ENCODE measurements around the gene MRPS22. TPM values are rescaled to one million over a fixed set of nuclear protein-coding genes. Genes with fewer than 3 reads are reported as not detected.

Gene MRPS22
- total and polyA plus RNA-seq, 4 donors: 33.3 to 54.9 (median 44.6) TPM

DNA sequence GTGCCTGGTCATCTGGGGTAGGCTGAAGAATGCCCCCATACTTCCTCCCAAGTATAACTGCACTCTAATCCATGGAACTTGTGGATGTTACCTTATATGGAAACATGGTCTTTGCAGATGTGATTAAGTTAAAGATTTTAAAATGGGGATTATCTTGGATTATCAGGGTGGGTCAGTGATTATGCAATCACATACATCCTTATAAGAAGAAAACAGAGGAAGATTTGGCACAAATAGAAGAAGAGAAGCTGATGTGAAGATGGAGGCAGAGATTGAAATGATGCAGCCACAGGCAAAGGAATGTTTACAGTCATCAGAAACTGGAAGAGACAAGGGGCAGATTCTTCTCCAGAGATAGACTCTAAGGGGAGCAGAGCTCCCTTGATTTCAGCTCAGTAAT lies 1.8 kb upstream of the MRPS22 start:
- Histone ChIP-seq H3K9ac (ENCODE audit: low read depth in 1 of 2, low read length in 2 of 2) (no peak overlapping the region), H3K27me3 (ENCODE audit: control insufficient read depth in 4 of 4, insufficient read depth in 4 of 4, low read length in 3 of 4) (peaks cover 0 to 11% (median 2%) of the 10 kb centered on the region in 4 donors), H3K36me3 (ENCODE audit: control insufficient read depth in 4 of 4, insufficient read depth in 3 of 4, low read depth in 1 of 4, low read length in 3 of 4) (no peaks in the 10 kb centered on the region), H3K4me3 (ENCODE audit: low read depth in 1 of 3, low read length in 3 of 3) (no peak overlapping the region), H3K9me3 (ENCODE audit: control insufficient read depth in 4 of 4, low read length in 3 of 4) (no peaks in the 10 kb centered on the region), H3K27ac (ENCODE audit: low read depth in 1 of 2, low read length in 2 of 2) (no peak overlapping the region), H3K4me1 (ENCODE audit: control insufficient read depth in 4 of 4, insufficient read depth in 4 of 4, low read length in 3 of 4) (peaks cover 1 to 18% (median 14%) of the 10 kb centered on the region in 4 donors)
- TF ChIP-seq, protein P1, sequence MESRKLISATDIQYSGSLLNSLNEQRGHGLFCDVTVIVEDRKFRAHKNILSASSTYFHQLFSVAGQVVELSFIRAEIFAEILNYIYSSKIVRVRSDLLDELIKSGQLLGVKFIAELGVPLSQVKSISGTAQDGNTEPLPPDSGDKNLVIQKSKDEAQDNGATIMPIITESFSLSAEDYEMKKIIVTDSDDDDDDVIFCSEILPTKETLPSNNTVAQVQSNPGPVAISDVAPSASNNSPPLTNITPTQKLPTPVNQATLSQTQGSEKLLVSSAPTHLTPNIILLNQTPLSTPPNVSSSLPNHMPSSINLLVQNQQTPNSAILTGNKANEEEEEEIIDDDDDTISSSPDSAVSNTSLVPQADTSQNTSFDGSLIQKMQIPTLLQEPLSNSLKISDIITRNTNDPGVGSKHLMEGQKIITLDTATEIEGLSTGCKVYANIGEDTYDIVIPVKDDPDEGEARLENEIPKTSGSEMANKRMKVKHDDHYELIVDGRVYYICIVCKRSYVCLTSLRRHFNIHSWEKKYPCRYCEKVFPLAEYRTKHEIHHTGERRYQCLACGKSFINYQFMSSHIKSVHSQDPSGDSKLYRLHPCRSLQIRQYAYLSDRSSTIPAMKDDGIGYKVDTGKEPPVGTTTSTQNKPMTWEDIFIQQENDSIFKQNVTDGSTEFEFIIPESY (IDR thresholded peaks at IDR 0.05): no peak
- TF ChIP-seq HNF4A (conservative IDR thresholded peaks at IDR 0.05): no peak
- TF ChIP-seq, protein P2, sequence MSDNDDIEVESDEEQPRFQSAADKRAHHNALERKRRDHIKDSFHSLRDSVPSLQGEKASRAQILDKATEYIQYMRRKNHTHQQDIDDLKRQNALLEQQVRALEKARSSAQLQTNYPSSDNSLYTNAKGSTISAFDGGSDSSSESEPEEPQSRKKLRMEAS (IDR thresholded peaks at IDR 0.05): no peak
- TF ChIP-seq JUND (IDR thresholded peaks at IDR 0.05): no peak
- TF ChIP-seq FOXA2 (IDR thresholded peaks at IDR 0.05): no peak
- TF ChIP-seq, protein P3, sequence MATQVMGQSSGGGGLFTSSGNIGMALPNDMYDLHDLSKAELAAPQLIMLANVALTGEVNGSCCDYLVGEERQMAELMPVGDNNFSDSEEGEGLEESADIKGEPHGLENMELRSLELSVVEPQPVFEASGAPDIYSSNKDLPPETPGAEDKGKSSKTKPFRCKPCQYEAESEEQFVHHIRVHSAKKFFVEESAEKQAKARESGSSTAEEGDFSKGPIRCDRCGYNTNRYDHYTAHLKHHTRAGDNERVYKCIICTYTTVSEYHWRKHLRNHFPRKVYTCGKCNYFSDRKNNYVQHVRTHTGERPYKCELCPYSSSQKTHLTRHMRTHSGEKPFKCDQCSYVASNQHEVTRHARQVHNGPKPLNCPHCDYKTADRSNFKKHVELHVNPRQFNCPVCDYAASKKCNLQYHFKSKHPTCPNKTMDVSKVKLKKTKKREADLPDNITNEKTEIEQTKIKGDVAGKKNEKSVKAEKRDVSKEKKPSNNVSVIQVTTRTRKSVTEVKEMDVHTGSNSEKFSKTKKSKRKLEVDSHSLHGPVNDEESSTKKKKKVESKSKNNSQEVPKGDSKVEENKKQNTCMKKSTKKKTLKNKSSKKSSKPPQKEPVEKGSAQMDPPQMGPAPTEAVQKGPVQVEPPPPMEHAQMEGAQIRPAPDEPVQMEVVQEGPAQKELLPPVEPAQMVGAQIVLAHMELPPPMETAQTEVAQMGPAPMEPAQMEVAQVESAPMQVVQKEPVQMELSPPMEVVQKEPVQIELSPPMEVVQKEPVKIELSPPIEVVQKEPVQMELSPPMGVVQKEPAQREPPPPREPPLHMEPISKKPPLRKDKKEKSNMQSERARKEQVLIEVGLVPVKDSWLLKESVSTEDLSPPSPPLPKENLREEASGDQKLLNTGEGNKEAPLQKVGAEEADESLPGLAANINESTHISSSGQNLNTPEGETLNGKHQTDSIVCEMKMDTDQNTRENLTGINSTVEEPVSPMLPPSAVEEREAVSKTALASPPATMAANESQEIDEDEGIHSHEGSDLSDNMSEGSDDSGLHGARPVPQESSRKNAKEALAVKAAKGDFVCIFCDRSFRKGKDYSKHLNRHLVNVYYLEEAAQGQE (IDR thresholded peaks at IDR 0.05): no peak
- TF ChIP-seq GABPA (IDR thresholded peaks at IDR 0.05 in 1 of 2, conservative IDR thresholded peaks at IDR 0.05 in 1 of 2): no peak
- no peak for TF ChIP-seq EGR1 (IDR thresholded peaks at IDR 0.05; ENCODE audit: low read depth in 2 of 2)
- TF ChIP-seq, protein P4, sequence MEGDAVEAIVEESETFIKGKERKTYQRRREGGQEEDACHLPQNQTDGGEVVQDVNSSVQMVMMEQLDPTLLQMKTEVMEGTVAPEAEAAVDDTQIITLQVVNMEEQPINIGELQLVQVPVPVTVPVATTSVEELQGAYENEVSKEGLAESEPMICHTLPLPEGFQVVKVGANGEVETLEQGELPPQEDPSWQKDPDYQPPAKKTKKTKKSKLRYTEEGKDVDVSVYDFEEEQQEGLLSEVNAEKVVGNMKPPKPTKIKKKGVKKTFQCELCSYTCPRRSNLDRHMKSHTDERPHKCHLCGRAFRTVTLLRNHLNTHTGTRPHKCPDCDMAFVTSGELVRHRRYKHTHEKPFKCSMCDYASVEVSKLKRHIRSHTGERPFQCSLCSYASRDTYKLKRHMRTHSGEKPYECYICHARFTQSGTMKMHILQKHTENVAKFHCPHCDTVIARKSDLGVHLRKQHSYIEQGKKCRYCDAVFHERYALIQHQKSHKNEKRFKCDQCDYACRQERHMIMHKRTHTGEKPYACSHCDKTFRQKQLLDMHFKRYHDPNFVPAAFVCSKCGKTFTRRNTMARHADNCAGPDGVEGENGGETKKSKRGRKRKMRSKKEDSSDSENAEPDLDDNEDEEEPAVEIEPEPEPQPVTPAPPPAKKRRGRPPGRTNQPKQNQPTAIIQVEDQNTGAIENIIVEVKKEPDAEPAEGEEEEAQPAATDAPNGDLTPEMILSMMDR (IDR thresholded peaks at IDR 0.05; ENCODE audit: low read depth, low read length, missing input control): no peak
- no peak for TF ChIP-seq NR2F2 (IDR thresholded peaks at IDR 0.05)
- TF ChIP-seq, protein P5, sequence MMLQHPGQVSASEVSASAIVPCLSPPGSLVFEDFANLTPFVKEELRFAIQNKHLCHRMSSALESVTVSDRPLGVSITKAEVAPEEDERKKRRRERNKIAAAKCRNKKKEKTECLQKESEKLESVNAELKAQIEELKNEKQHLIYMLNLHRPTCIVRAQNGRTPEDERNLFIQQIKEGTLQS (IDR thresholded peaks at IDR 0.05): no peak
- TF ChIP-seq RXRA (IDR thresholded peaks at IDR 0.05): no peak
- no peak for TF ChIP-seq HNF4G (IDR thresholded peaks at IDR 0.05)
- no peak for TF ChIP-seq SP1 (IDR thresholded peaks at IDR 0.05)
- TF ChIP-seq FOXA1 (IDR thresholded peaks at IDR 0.05): no peak
- TF ChIP-seq RAD21 (IDR thresholded peaks at IDR 0.05): no peak
- no peak for TF ChIP-seq TAF1 (conservative IDR thresholded peaks at IDR 0.05)
- no peak for DNase-seq (ENCODE audit: low spot score)

Measured in liver (tissue), 9 donors.